Measurements from ENCODE around the gene CPE.

Gene CPE

GRCh38 chr4:165514739-165515138, 135.9 kb downstream of the CPE start:
- no peak for DNase-seq

- no peak for DNase-seq
Observed at GRCh38 chr4:165515201-165515600, 136.4 kb downstream of the CPE start.

GRCh38 chr4:165516281-165516833, 137.5 kb downstream of the CPE start:
- no peak for DNase-seq

GRCh38 chr4:165517216-165517615, 138.4 kb downstream of the CPE start:
- DNase-seq = no peak

GRCh38 chr4:165518024-165518616, 139.3 kb downstream of the CPE start:
- no peak for DNase-seq

- no peak for DNase-seq
Observed at GRCh38 chr4:165518686-165519085, 139.9 kb downstream of the CPE start.

GRCh38 chr4:165519591-165519990, 140.8 kb downstream of the CPE start:
- no peak for DNase-seq

- no peak for DNase-seq
Observed at GRCh38 chr4:165520086-165520485, 141.3 kb downstream of the CPE start.

- DNase-seq = peak; percentile 10 to 52
Observed at GRCh38 chr4:165522050-165522449, 143.2 kb downstream of the CPE start.

- no peak for DNase-seq
Observed at GRCh38 chr4:165524532-165525190, 145.9 kb downstream of the CPE start.

GRCh38 chr4:165532976-165533375, 154.2 kb downstream of the CPE start:
- DNase-seq = no peak

GRCh38 chr4:165537028-165537648, 158.3 kb downstream of the CPE start:
- DNase-seq = peak; percentile 29 to 47

- no peak for DNase-seq
Observed at GRCh38 chr4:165539801-165540200, 161.0 kb downstream of the CPE start.

GRCh38 chr4:165540206-165540830, 161.5 kb downstream of the CPE start:
- DNase-seq = no peak

- DNase-seq = no peak
Observed at GRCh38 chr4:165541851-165542459, 163.1 kb downstream of the CPE start.

- DNase-seq = no peak
Observed at GRCh38 chr4:165542476-165542875, 163.7 kb downstream of the CPE start.
